22Rv1 (cell line): ENCODE results near the gene XPNPEP3.

Experiments
- CTCF ChIP-seq: fragments of 450-650 bp; IDR thresholded peaks from 2 replicates; pipeline ENCODE4 v1.5.1; 2017; ENCODE audit warnings: mild to moderate bottlenecking
- ZFX ChIP-seq: fragments of 450-650 bp; IDR thresholded peaks from 2 replicates; pipeline ENCODE4 v1.6.1; 2017; ENCODE audit warnings: antibody characterized with exemption, borderline replicate concordance

GRCh38 chr22:40875111-40875510, 18.2 kb downstream of the XPNPEP3 start:
- TF ChIP-seq CTCF = no peak
- TF ChIP-seq ZFX = no peak
